Nephron progenitor cell (in vitro differentiated cells): ENCODE data around the gene TTC19.
A peak's percentile ranks its signal among the peaks of the same experiment; 100 is the strongest.

Source experiments
- DNase-seq: peaks from one replicate; pipeline ENCODE4 v3.0.0; 2021
- H3K27ac Mint-ChIP-seq: 2 replicates; pipeline ENCODE4 v1.8.0; 2021; ENCODE audit warnings: mild to moderate bottlenecking, moderate library complexity, mixed read lengths
- H3K27me3 Mint-ChIP-seq: 2 replicates; pipeline ENCODE4 v1.8.0; 2021; ENCODE audit warnings: mild to moderate bottlenecking, low read depth, mixed read lengths; ENCODE audit not compliant: poor library complexity
- H3K36me3 Mint-ChIP-seq: 2 replicates; pipeline ENCODE4 v1.8.0; 2021; ENCODE audit warnings: low read depth, mixed read lengths
- H3K4me1 Mint-ChIP-seq: 2 replicates; pipeline ENCODE4 v1.8.0; 2021; ENCODE audit warnings: mixed read lengths
- H3K4me3 Mint-ChIP-seq: 2 replicates; pipeline ENCODE4 v1.8.0; 2021; ENCODE audit warnings: mild to moderate bottlenecking, moderate library complexity, mixed read lengths
- H3K9me3 Mint-ChIP-seq: 2 replicates; pipeline ENCODE4 v1.8.0; 2021; ENCODE audit warnings: mild to moderate bottlenecking, moderate library complexity, mixed read lengths
- CTCF ChIP-seq: fragments of 200-600 bp; sonication (generic); IDR thresholded peaks from 2 replicates; pipeline ENCODE4 v1.5.0; 2021; ENCODE audit warnings: antibody characterized with exemption

The TTC19 gene

DNA sequence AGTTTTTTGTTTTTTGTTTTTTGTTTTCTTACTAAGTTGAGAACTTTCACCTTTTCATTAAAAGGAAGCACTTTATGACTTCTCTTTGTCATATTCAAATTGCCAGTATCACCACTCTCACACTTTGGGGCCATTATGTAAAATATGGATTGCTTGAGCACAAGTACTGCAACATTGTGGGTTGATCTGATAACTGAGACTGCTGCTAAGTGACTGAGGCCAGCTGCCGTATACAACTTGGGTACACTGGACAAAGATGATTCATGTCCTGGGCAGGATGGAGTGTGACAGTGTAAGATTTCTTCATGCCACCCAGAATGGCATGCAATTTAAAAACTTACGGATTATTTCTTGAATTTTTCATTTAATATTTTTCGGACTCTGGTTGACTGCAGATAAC lies 7.8 kb downstream of the TTC19 start:
- no peak for TF ChIP-seq CTCF
- no peak for DNase-seq
- no peaks in the 10 kb centered on the region for H3K27me3 Mint-ChIP-seq
- no peak overlapping the region for H3K27ac Mint-ChIP-seq
- H3K36me3 Mint-ChIP-seq: peaks cover 89% of the 10 kb centered on the region
- H3K4me3 Mint-ChIP-seq: no peak overlapping the region
- H3K4me1 Mint-ChIP-seq: no peaks in the 10 kb centered on the region
- peaks cover 6% of the 10 kb centered on the region for H3K9me3 Mint-ChIP-seq

DNA sequence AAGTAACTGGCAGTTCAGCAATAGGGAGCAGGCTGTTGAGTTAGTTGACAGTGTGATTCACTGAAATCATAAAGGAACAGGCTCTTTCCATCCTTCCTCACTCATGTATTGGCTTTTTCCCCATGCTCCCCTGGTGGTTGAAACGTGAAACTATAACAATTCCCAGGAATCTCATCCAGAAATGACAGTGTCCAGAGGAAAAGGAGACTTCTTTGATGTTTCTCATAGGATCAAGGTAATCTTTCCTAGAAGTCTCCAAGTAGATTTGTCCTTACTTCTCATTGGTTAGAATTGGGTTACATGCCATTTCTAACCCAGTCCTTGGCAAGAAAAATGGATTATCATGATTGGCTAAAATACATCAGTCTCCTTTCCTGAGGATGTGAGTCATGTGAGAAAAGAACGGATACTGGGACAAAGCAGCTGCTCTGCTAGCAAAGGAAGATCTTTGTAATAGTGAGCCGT lies 14.4 kb downstream of the TTC19 start:
- Mint-ChIP-seq H3K4me3 (no peak overlapping the region), H3K9me3 (no peaks in the 10 kb centered on the region), H3K4me1 (no peaks in the 10 kb centered on the region), H3K27ac (no peak overlapping the region), H3K27me3 (no peaks in the 10 kb centered on the region), H3K36me3 (peaks cover 65% of the 10 kb centered on the region)
- DNase-seq: no peak
- peak; percentile 46 for TF ChIP-seq CTCF

- Mint-ChIP-seq H3K27ac (no peak overlapping the region), H3K9me3 (no peaks in the 10 kb centered on the region), H3K4me1 (no peaks in the 10 kb centered on the region), H3K4me3 (no peak overlapping the region), H3K36me3 (peaks cover 80% of the 10 kb centered on the region), H3K27me3 (no peaks in the 10 kb centered on the region)
- TF ChIP-seq CTCF: no peak
- DNase-seq: no peak
Observed at GRCh38 chr17:16019347-16019746, 19.7 kb downstream of the TTC19 start.

DNA sequence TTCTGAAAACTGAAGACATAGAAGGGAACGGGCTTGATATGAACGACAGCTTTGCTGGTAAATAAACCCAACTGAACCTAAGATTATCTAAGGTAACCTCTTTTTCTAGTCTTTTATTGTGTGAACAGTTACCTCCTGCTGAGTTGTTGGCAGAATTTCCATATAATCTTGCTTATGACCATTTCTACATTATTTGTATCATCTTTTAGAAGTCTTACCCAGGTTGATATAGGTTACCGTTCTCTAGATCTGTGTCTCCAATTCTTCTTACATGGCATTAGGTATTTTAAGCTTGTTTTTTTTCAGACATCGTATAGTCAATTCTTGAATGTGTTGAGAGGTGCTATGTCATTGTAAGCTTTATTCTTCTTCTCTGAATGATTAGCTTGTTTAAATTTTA lies 24.3 kb downstream of the TTC19 start:
- Mint-ChIP-seq H3K4me3 (no peak overlapping the region), H3K27me3 (no peaks in the 10 kb centered on the region), H3K27ac (no peak overlapping the region), H3K4me1 (no peaks in the 10 kb centered on the region), H3K36me3 (peaks cover 90% of the 10 kb centered on the region), H3K9me3 (no peaks in the 10 kb centered on the region)
- no peak for DNase-seq
- no peak for TF ChIP-seq CTCF

- H3K36me3 Mint-ChIP-seq: peaks cover 92% of the 10 kb centered on the region
- no peaks in the 10 kb centered on the region for H3K9me3 Mint-ChIP-seq
- no peaks in the 10 kb centered on the region for H3K4me1 Mint-ChIP-seq
- TF ChIP-seq CTCF: no peak
- DNase-seq: no peak
- H3K27ac Mint-ChIP-seq: no peak overlapping the region
- H3K27me3 Mint-ChIP-seq: no peaks in the 10 kb centered on the region
- no peak overlapping the region for H3K4me3 Mint-ChIP-seq
Observed at GRCh38 chr17:16025202-16025601, 25.6 kb downstream of the TTC19 start.

DNA sequence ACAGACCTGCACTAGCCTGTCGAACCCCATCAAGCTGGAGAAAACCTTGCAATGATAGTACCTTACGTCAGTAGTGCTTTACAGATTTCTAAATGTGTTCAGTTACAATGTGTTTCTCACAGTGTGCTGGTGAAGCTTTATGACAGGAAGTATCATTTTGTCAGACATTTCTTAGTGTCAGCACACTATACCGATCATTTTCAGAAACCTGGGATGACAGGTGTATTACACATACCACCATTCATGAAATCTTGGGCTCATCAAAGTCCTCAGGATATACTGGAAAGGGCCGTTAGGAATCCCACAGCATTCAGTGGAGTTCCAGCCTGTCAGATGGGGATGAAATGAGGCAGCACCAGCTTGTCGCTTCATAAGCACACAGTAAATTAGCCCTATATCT lies 27.3 kb downstream of the TTC19 start:
- Mint-ChIP-seq H3K36me3 (peaks cover 85% of the 10 kb centered on the region), H3K27ac (no peak overlapping the region), H3K27me3 (no peaks in the 10 kb centered on the region), H3K4me1 (no peaks in the 10 kb centered on the region), H3K9me3 (no peaks in the 10 kb centered on the region), H3K4me3 (no peak overlapping the region)
- no peak for TF ChIP-seq CTCF
- DNase-seq: no peak
